Measurements from ENCODE around the gene SPATS2L. TPM values are rescaled to one million over a fixed set of nuclear protein-coding genes. Genes with fewer than 3 reads are reported as not detected.

Gene SPATS2L
- total and polyA plus RNA-seq, 5 donors from 2014 or later: 9.9 to 20.9 (median 19.2) TPM

DNA sequence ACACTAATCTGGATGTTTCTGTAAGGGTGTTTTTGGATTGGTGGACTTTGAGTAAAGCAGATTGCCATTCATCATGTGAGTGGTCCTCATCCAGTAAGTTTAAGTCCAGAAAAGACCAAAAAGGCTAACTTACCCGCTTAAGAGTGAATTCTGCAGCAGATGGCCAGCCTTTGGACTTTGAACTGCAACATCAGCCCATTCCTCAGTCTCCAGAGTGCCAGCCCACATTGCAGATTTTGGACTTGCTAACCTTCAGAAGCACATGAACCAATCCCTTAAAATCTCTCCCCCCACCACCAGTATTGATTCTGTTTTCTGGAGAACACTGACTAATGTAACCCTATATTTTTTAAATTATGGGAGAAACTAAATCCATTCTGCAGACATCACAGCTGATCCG lies 30.0 kb upstream of the SPATS2L start:
- H3K36me3 ChIP-seq (ENCODE audit: control insufficient read depth, insufficient read depth, low read length): no peaks in the 10 kb centered on the region
- no peak overlapping the region for H3K4me3 ChIP-seq (ENCODE audit: low read depth, low read length)
- no peaks in the 10 kb centered on the region for H3K9me3 ChIP-seq (ENCODE audit: control insufficient read depth in 2 of 2, low read length in 2 of 2)
- no peak for DNase-seq
- no peak for ATAC-seq (ENCODE audit: low read depth in 2 of 2)
- no peaks in the 10 kb centered on the region for H3K36me3 Mint-ChIP-seq
- no peak overlapping the region for H3K27ac Mint-ChIP-seq
- H3K27me3 Mint-ChIP-seq: peaks cover 22% of the 10 kb centered on the region
- H3K27ac ChIP-seq (ENCODE audit: insufficient read depth, low read length, poor library complexity, severe bottlenecking): no peak overlapping the region
- no peak overlapping the region for H3K4me3 Mint-ChIP-seq
- no peaks in the 10 kb centered on the region for H3K4me1 ChIP-seq (ENCODE audit: control insufficient read depth, insufficient read depth, low read length, poor library complexity, severe bottlenecking)
- peaks cover 0 to 1% (median 0%) of the 10 kb centered on the region in 7 donors for H3K9me3 Mint-ChIP-seq
- H3K4me1 Mint-ChIP-seq: no peaks in the 10 kb centered on the region
- H3K27me3 ChIP-seq (ENCODE audit: control insufficient read depth, insufficient read depth, low read length): peaks cover 10% of the 10 kb centered on the region

GRCh38 chr2:200278694-200279316 lies 27.7 kb upstream of the SPATS2L start:
- Mint-ChIP-seq H3K9me3 (peaks cover 0 to 1% (median 0%) of the 10 kb centered on the region in 7 donors), H3K4me1 (no peaks in the 10 kb centered on the region), H3K36me3 (no peaks in the 10 kb centered on the region), H3K27ac (no peak overlapping the region), H3K4me3 (no peak overlapping the region), H3K27me3 (peaks cover 37% of the 10 kb centered on the region)
- Histone ChIP-seq H3K36me3 (ENCODE audit: control insufficient read depth, insufficient read depth, low read length) (no peaks in the 10 kb centered on the region), H3K27me3 (ENCODE audit: control insufficient read depth, insufficient read depth, low read length) (peaks cover 17% of the 10 kb centered on the region), H3K4me3 (ENCODE audit: low read depth, low read length) (no peak overlapping the region), H3K4me1 (ENCODE audit: control insufficient read depth, insufficient read depth, low read length, poor library complexity, severe bottlenecking) (no peaks in the 10 kb centered on the region), H3K9me3 (ENCODE audit: control insufficient read depth in 2 of 2, low read length in 2 of 2) (no peaks in the 10 kb centered on the region), H3K27ac (ENCODE audit: insufficient read depth, low read length, poor library complexity, severe bottlenecking) (no peak overlapping the region)
- DNase-seq (no peak), ATAC-seq (ENCODE audit: low read depth in 2 of 2) (no peak)

DNA sequence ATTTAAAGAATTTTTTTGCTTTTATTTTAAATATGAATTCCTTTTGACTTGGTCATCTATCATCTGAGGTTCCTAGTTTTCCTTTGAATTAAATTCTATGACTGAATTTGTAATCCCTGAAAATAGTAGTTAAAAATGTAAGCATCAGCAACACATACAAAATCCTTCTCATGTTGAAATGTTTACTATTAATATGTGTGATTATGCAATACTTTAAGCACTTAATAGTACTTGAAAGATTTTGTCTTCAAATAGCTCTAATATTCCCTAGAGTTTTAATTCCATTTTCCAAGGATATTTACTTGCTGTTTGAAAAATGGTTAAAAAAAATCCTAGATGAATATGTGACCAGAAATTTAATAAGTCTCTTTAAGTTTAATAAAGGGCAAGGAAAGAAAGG lies 26.6 kb upstream of the SPATS2L start:
- ATAC-seq (ENCODE audit: low read depth in 2 of 2): no peak
- peaks cover 41% of the 10 kb centered on the region for H3K27me3 Mint-ChIP-seq
- no peak for DNase-seq
- H3K9me3 Mint-ChIP-seq: peaks cover 0 to 2% (median 0%) of the 10 kb centered on the region in 7 donors
- Histone ChIP-seq H3K4me1 (ENCODE audit: control insufficient read depth, insufficient read depth, low read length, poor library complexity, severe bottlenecking) (no peaks in the 10 kb centered on the region), H3K36me3 (ENCODE audit: control insufficient read depth, insufficient read depth, low read length) (no peaks in the 10 kb centered on the region), H3K27ac (ENCODE audit: insufficient read depth, low read length, poor library complexity, severe bottlenecking) (no peak overlapping the region), H3K9me3 (ENCODE audit: control insufficient read depth in 2 of 2, low read length in 2 of 2) (no peaks in the 10 kb centered on the region), H3K27me3 (ENCODE audit: control insufficient read depth, insufficient read depth, low read length) (peaks cover 21% of the 10 kb centered on the region), H3K4me3 (ENCODE audit: low read depth, low read length) (no peak overlapping the region)
- H3K36me3 Mint-ChIP-seq: no peaks in the 10 kb centered on the region
- H3K4me1 Mint-ChIP-seq: no peaks in the 10 kb centered on the region
- H3K4me3 Mint-ChIP-seq: no peak overlapping the region
- no peak overlapping the region for H3K27ac Mint-ChIP-seq

DNA sequence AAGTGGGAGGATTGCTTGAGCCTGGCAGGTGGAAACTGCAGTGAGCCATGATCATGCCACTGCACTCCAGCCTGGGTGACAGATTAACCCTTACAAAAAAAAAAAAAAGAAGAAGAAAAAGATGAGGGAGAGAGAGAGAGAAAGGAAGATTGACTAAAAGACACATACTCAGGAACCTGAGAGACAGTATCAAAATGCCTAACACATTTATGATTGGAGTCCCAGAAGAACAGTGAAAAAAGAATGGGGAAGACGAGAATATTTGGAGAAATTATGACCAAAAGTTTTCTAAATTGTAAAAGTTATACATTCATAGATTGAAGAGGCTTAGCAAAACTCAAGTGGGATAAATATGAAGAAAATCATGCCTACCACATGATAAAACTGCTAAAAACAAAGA lies 19.9 kb upstream of the SPATS2L start:
- Histone ChIP-seq H3K9me3 (ENCODE audit: control insufficient read depth in 2 of 2, low read length in 2 of 2) (no peaks in the 10 kb centered on the region), H3K27ac (ENCODE audit: insufficient read depth, low read length, poor library complexity, severe bottlenecking) (no peak overlapping the region), H3K4me3 (ENCODE audit: low read depth, low read length) (no peak overlapping the region), H3K27me3 (ENCODE audit: control insufficient read depth, insufficient read depth, low read length) (peaks cover 23% of the 10 kb centered on the region), H3K4me1 (ENCODE audit: control insufficient read depth, insufficient read depth, low read length, poor library complexity, severe bottlenecking) (no peaks in the 10 kb centered on the region), H3K36me3 (ENCODE audit: control insufficient read depth, insufficient read depth, low read length) (no peaks in the 10 kb centered on the region)
- H3K9me3 Mint-ChIP-seq: peaks cover 0 to 4% (median 0%) of the 10 kb centered on the region in 7 donors
- H3K4me3 Mint-ChIP-seq: no peak overlapping the region
- no peak for ATAC-seq (ENCODE audit: low read depth in 2 of 2)
- no peaks in the 10 kb centered on the region for H3K4me1 Mint-ChIP-seq
- peaks cover 56% of the 10 kb centered on the region for H3K27me3 Mint-ChIP-seq
- no peak for DNase-seq
- H3K27ac Mint-ChIP-seq: no peak overlapping the region
- H3K36me3 Mint-ChIP-seq: no peaks in the 10 kb centered on the region

GRCh38 chr2:200288670-200289429 lies 17.6 kb upstream of the SPATS2L start:
- peaks cover 16% of the 10 kb centered on the region for H3K27me3 ChIP-seq (ENCODE audit: control insufficient read depth, insufficient read depth, low read length)
- H3K4me1 ChIP-seq (ENCODE audit: control insufficient read depth, insufficient read depth, low read length, poor library complexity, severe bottlenecking): no peaks in the 10 kb centered on the region
- Mint-ChIP-seq H3K4me1 (peaks cover 0 to 2% (median 0%) of the 10 kb centered on the region in 4 donors), H3K36me3 (no peaks in the 10 kb centered on the region), H3K27ac (peak overlapping the region in 1 of 3 donors; percentile 20), H3K4me3 (no peak overlapping the region), H3K27me3 (peaks cover 35% of the 10 kb centered on the region), H3K9me3 (peaks cover 0 to 4% (median 0%) of the 10 kb centered on the region in 7 donors)
- ATAC-seq (ENCODE audit: low read depth in 2 of 2): no peak
- H3K4me3 ChIP-seq (ENCODE audit: low read depth, low read length): no peak overlapping the region
- no peaks in the 10 kb centered on the region for H3K36me3 ChIP-seq (ENCODE audit: control insufficient read depth, insufficient read depth, low read length)
- DNase-seq: no peak
- no peaks in the 10 kb centered on the region for H3K9me3 ChIP-seq (ENCODE audit: control insufficient read depth in 2 of 2, low read length in 2 of 2)
- no peak overlapping the region for H3K27ac ChIP-seq (ENCODE audit: insufficient read depth, low read length, poor library complexity, severe bottlenecking)

- no peak overlapping the region for H3K27ac Mint-ChIP-seq
- H3K9me3 Mint-ChIP-seq: peaks cover 0 to 2% (median 0%) of the 10 kb centered on the region in 7 donors
- Histone ChIP-seq H3K27me3 (ENCODE audit: control insufficient read depth, insufficient read depth, low read length) (peaks cover 10% of the 10 kb centered on the region), H3K4me1 (ENCODE audit: control insufficient read depth, insufficient read depth, low read length, poor library complexity, severe bottlenecking) (no peaks in the 10 kb centered on the region), H3K27ac (ENCODE audit: insufficient read depth, low read length, poor library complexity, severe bottlenecking) (no peak overlapping the region), H3K4me3 (ENCODE audit: low read depth, low read length) (no peak overlapping the region), H3K9me3 (ENCODE audit: control insufficient read depth in 2 of 2, low read length in 2 of 2) (no peaks in the 10 kb centered on the region), H3K36me3 (ENCODE audit: control insufficient read depth, insufficient read depth, low read length) (no peaks in the 10 kb centered on the region)
- H3K36me3 Mint-ChIP-seq: no peaks in the 10 kb centered on the region
- H3K4me1 Mint-ChIP-seq: peaks cover 0 to 4% (median 3%) of the 10 kb centered on the region in 4 donors
- peaks cover 4% of the 10 kb centered on the region for H3K27me3 Mint-ChIP-seq
- H3K4me3 Mint-ChIP-seq: peak overlapping the region in 1 of 4 donors; percentile 49
- ATAC-seq (ENCODE audit: low read depth in 2 of 2): no peak
- DNase-seq: no peak
Measured at GRCh38 chr2:200296118-200296517, 10.4 kb upstream of the SPATS2L start.

GRCh38 chr2:200297100-200297499 lies 9.4 kb upstream of the SPATS2L start:
- no peak for DNase-seq
- peaks cover 8% of the 10 kb centered on the region for H3K27me3 ChIP-seq (ENCODE audit: control insufficient read depth, insufficient read depth, low read length)

More at GRCh38 chr2:200297100-200297499, 9.4 kb upstream of the SPATS2L start:
- Mint-ChIP-seq H3K36me3 (no peaks in the 10 kb centered on the region), H3K4me1 (peaks cover 0 to 4% (median 3%) of the 10 kb centered on the region in 4 donors), H3K4me3 (no peak overlapping the region), H3K27me3 (peaks cover 4% of the 10 kb centered on the region), H3K9me3 (peaks cover 0 to 2% (median 0%) of the 10 kb centered on the region in 7 donors), H3K27ac (no peak overlapping the region)
- Histone ChIP-seq H3K4me1 (ENCODE audit: control insufficient read depth, insufficient read depth, low read length, poor library complexity, severe bottlenecking) (no peaks in the 10 kb centered on the region), H3K36me3 (ENCODE audit: control insufficient read depth, insufficient read depth, low read length) (no peaks in the 10 kb centered on the region), H3K4me3 (ENCODE audit: low read depth, low read length) (no peak overlapping the region), H3K9me3 (ENCODE audit: control insufficient read depth in 2 of 2, low read length in 2 of 2) (no peaks in the 10 kb centered on the region), H3K27ac (ENCODE audit: insufficient read depth, low read length, poor library complexity, severe bottlenecking) (no peak overlapping the region)
- no peak for ATAC-seq (ENCODE audit: low read depth in 2 of 2)
